Liver (tissue), 9 donors: ENCODE data around the gene KRTAP21-1. TPM values are rescaled to one million over a fixed set of nuclear protein-coding genes. Genes with fewer than 3 reads are reported as not detected.

Experiments
- DNase-seq: peaks from one replicate; pipeline ENCODE4 v3.0.0-alpha.2; 2017; ENCODE audit warnings: low spot score
- H3K27ac ChIP-seq, 2 donors: one replicate each; pipeline ENCODE4 v1.7.0; 2013; ENCODE audit warnings: inconsistent platforms in 2 of 2, low read length in 2 of 2, control low read depth in 1 of 2, low read depth in 1 of 2, mild to moderate bottlenecking in 1 of 2
- H3K27me3 ChIP-seq, 4 donors: one replicate each; pipeline versions ENCODE4 v1.6.1 to v1.7.0; 2013; ENCODE audit warnings: low read length in 3 of 4, inconsistent platforms in 1 of 4, mild to moderate bottlenecking in 1 of 4, moderate library complexity in 1 of 4; ENCODE audit not compliant: control insufficient read depth in 4 of 4, insufficient read depth in 4 of 4
- H3K36me3 ChIP-seq, 4 donors: one replicate each; pipeline versions ENCODE4 v1.6.1 to v1.7.0; 2013; ENCODE audit warnings: low read length in 3 of 4, mild to moderate bottlenecking in 3 of 4, low read depth in 1 of 4, moderate library complexity in 1 of 4; ENCODE audit not compliant: control insufficient read depth in 4 of 4, insufficient read depth in 3 of 4
- H3K4me1 ChIP-seq, 4 donors: one replicate each; pipeline versions ENCODE4 v1.6.1 to v1.7.0; 2013; ENCODE audit warnings: low read length in 3 of 4, mild to moderate bottlenecking in 3 of 4, moderate library complexity in 1 of 4; ENCODE audit not compliant: control insufficient read depth in 4 of 4, insufficient read depth in 4 of 4
- H3K4me3 ChIP-seq, 3 donors: one replicate each; pipeline versions ENCODE4 v1.6.1 to v1.7.0; 2013; ENCODE audit warnings: low read length in 3 of 3, control low read depth in 1 of 3, low read depth in 1 of 3, mild to moderate bottlenecking in 1 of 3
- H3K9ac ChIP-seq, 2 donors: one replicate each; pipeline ENCODE4 v1.7.0; 2013; ENCODE audit warnings: low read length in 2 of 2, mild to moderate bottlenecking in 2 of 2, moderate library complexity in 2 of 2, control low read depth in 1 of 2, low read depth in 1 of 2
- H3K9me3 ChIP-seq, 4 donors: one replicate each; pipeline versions ENCODE4 v1.6.1 to v1.7.0; 2013; ENCODE audit warnings: low read length in 3 of 4; ENCODE audit not compliant: control insufficient read depth in 4 of 4
- EGR1 ChIP-seq, 2 donors: IDR thresholded peaks; 2 replicates each; pipeline ENCODE4 v1.6.1; 2016 to 2018; ENCODE audit warnings: antibody characterized with exemption in 2 of 2, low read depth in 2 of 2
- FOXA1 ChIP-seq: IDR thresholded peaks from 2 replicates; pipeline ENCODE4 v1.6.1; 2016; ENCODE audit warnings: antibody characterized with exemption
- FOXA2 ChIP-seq: IDR thresholded peaks from 2 replicates; pipeline ENCODE4 v1.6.1; 2016; ENCODE audit warnings: antibody characterized with exemption
- GABPA ChIP-seq, 2 donors: IDR thresholded peaks in 1 of 2; conservative IDR thresholded peaks in 1 of 2; 2 replicates each; pipeline ENCODE4 v1.6.1; 2016; ENCODE audit warnings: antibody characterized with exemption in 2 of 2, mild to moderate bottlenecking in 1 of 2, moderate library complexity in 1 of 2
- HNF4A ChIP-seq, 2 donors: conservative IDR thresholded peaks; 2 replicates each; pipeline ENCODE4 v1.6.1; 2016; ENCODE audit warnings: antibody characterized with exemption in 2 of 2, mild to moderate bottlenecking in 2 of 2
- HNF4G ChIP-seq: IDR thresholded peaks from 2 replicates; pipeline ENCODE4 v1.6.1; 2016; ENCODE audit warnings: antibody characterized with exemption
- NR2F2 ChIP-seq: IDR thresholded peaks from 2 replicates; pipeline ENCODE4 v1.6.1; 2016; ENCODE audit warnings: antibody characterized with exemption
- RAD21 ChIP-seq, 2 donors: IDR thresholded peaks; 2 replicates each; pipeline ENCODE4 v1.6.1; 2016; ENCODE audit warnings: antibody characterized with exemption in 2 of 2, mild to moderate bottlenecking in 2 of 2
- RXRA ChIP-seq, 2 donors: IDR thresholded peaks; 2 replicates each; pipeline ENCODE4 v1.6.1; 2017 to 2018; ENCODE audit warnings: antibody characterized with exemption in 2 of 2, mild to moderate bottlenecking in 1 of 2
- TAF1 ChIP-seq: conservative IDR thresholded peaks from 2 replicates; pipeline ENCODE4 v1.6.1; 2016; ENCODE audit warnings: antibody characterized with exemption, mild to moderate bottlenecking
- YY1 ChIP-seq: IDR thresholded peaks from 2 replicates; pipeline ENCODE4 v1.6.1; 2016; ENCODE audit warnings: antibody characterized with exemption, mild to moderate bottlenecking
- WGBS: extraction: QIAGEN DNeasy Blood & Tissue Kit; methylation state at CpG from one replicate; pipeline ENCODE4 v1.1.7; 2013; 5-methylcytosine and 5-hydroxymethylcytosine counted together
- polyA plus RNA-seq, 2 donors: library from polyadenylated mRNA; stranded (reverse) in 1 of 2; unstranded in 1 of 2; fragments of 200-250 nt in 1 of 2; fragments of >200 nt in 1 of 2; fragmentation: Nextera tagmentation in 1 of 2; extraction: Ambion mirVana in 1 of 2; gene quantifications; one replicate each; pipeline versions ENCODE4 v1.2.1 to v1.2.3, GENCODE V29; 2013 to 2015
- total RNA-seq, 2 donors: library from RNA; depleted of rRNA; stranded (reverse); fragments of >200 nt; gene quantifications; one replicate each; pipeline ENCODE4 v1.2.3, GENCODE V29; 2014
- TF ChIP-seq, protein P1 (sequence below): IDR thresholded peaks from 2 replicates; pipeline ENCODE4 v1.6.1; 2016; ENCODE audit warnings: antibody characterized with exemption
- TF ChIP-seq, protein P2 (sequence below): IDR thresholded peaks from 2 replicates; pipeline ENCODE4 v1.6.1; 2016; ENCODE audit warnings: antibody characterized with exemption
- TF ChIP-seq, protein P3 (sequence below): fragments of 150-350 bp; IDR thresholded peaks from 2 replicates; pipeline ENCODE4 v1.5.1; 2017; ENCODE audit warnings: improper control_type of control experiment, low read depth, low read length; ENCODE audit not compliant: missing input control
- donor health status: healthy.
- donor health status: healthy.
- donor health status: healthy.
- donor health status: healthy.
- donor health status: healthy.

Gene KRTAP21-1
- total and polyA plus RNA-seq, 4 donors = not detected

DNA sequence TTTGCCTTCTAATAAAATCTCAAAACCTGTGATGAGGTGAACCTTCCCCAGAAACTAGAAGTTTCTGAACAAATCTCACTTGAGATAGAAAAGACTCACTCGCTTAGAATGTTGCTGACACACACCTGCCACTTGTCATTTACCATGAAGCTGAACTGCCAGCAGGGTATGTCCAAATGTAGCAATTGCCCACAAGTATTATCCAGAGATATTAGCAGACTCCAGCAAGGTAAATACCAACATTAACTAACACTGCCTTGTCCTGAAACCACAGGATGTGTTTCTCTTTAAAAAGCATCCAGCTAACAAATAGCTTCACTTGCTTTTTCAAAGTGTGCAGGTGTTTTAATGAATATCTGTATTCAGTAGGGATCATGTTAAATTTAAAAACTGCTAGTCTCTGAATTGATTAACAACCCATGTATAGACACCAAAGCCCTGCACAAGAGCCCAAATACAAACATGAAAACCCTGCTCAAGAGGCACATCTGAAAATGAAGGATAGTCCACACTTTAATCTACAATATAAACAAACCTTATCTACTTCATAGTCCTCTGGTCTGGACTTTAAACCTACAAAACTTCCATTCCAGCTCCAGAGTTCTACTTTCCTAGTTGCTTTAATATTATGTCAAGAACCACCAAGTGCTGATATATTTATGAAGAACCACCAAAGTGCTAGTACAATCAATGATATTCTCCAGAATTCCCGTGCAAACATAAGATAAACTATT lies 38.5 kb upstream of the KRTAP21-1 start:
- Histone ChIP-seq H3K4me3 (no peak overlapping the region), H3K27ac (no peak overlapping the region), H3K4me1 (no peaks in the 10 kb centered on the region), H3K27me3 (no peaks in the 10 kb centered on the region), H3K9me3 (no peaks in the 10 kb centered on the region), H3K9ac (no peak overlapping the region), H3K36me3 (no peaks in the 10 kb centered on the region)
- DNase-seq = no peak
- no peak for TF ChIP-seq TAF1
- peak; percentile 17 to 50 for TF ChIP-seq HNF4A (conservative IDR thresholded peaks at IDR 0.05)
- TF ChIP-seq, protein P1, sequence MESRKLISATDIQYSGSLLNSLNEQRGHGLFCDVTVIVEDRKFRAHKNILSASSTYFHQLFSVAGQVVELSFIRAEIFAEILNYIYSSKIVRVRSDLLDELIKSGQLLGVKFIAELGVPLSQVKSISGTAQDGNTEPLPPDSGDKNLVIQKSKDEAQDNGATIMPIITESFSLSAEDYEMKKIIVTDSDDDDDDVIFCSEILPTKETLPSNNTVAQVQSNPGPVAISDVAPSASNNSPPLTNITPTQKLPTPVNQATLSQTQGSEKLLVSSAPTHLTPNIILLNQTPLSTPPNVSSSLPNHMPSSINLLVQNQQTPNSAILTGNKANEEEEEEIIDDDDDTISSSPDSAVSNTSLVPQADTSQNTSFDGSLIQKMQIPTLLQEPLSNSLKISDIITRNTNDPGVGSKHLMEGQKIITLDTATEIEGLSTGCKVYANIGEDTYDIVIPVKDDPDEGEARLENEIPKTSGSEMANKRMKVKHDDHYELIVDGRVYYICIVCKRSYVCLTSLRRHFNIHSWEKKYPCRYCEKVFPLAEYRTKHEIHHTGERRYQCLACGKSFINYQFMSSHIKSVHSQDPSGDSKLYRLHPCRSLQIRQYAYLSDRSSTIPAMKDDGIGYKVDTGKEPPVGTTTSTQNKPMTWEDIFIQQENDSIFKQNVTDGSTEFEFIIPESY = no peak
- TF ChIP-seq GABPA (IDR thresholded peaks at IDR 0.05 in 1 of 2, conservative IDR thresholded peaks at IDR 0.05 in 1 of 2) = no peak
- WGBS = 48% methylated on average over 2 of the region's 2 CpGs

DNA sequence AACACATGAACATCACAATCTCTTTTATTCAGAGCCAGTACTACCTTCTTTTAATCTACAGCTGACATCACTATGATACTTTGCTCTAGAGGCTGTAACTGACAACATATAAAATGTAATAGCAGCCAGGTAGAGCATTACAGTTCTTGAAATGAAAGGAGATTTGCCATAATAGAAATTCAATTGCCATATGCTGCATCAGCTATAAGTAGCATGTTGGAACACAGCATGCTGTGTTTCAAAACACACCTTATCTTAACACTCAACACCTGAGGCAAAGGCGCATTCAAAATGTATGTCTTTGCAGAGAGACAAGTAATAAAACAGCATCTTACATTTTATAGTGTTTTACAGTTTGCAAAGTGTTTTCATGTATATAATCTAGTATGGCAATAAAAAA lies 24.0 kb upstream of the KRTAP21-1 start:
- Histone ChIP-seq H3K36me3 (no peaks in the 10 kb centered on the region), H3K27ac (no peak overlapping the region), H3K4me1 (no peaks in the 10 kb centered on the region), H3K27me3 (no peaks in the 10 kb centered on the region), H3K9ac (no peak overlapping the region), H3K9me3 (peaks cover 0 to 1% (median 0%) of the 10 kb centered on the region in 4 donors), H3K4me3 (no peak overlapping the region)
- DNase-seq = no peak
- TF ChIP-seq EGR1 (IDR thresholded peaks at IDR 0.05; ENCODE audit: low read depth in 2 of 2) (no peak), FOXA1 (no peak), YY1 (no peak), FOXA2 (no peak), HNF4G (no peak), HNF4A (conservative IDR thresholded peaks at IDR 0.05) (no peak), RXRA (IDR thresholded peaks at IDR 0.05) (no peak), NR2F2 (no peak), GABPA (IDR thresholded peaks at IDR 0.05 in 1 of 2, conservative IDR thresholded peaks at IDR 0.05 in 1 of 2) (no peak), RAD21 (IDR thresholded peaks at IDR 0.05) (no peak)
- TF ChIP-seq, protein P2, sequence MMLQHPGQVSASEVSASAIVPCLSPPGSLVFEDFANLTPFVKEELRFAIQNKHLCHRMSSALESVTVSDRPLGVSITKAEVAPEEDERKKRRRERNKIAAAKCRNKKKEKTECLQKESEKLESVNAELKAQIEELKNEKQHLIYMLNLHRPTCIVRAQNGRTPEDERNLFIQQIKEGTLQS = no peak
- TF ChIP-seq, protein P3, sequence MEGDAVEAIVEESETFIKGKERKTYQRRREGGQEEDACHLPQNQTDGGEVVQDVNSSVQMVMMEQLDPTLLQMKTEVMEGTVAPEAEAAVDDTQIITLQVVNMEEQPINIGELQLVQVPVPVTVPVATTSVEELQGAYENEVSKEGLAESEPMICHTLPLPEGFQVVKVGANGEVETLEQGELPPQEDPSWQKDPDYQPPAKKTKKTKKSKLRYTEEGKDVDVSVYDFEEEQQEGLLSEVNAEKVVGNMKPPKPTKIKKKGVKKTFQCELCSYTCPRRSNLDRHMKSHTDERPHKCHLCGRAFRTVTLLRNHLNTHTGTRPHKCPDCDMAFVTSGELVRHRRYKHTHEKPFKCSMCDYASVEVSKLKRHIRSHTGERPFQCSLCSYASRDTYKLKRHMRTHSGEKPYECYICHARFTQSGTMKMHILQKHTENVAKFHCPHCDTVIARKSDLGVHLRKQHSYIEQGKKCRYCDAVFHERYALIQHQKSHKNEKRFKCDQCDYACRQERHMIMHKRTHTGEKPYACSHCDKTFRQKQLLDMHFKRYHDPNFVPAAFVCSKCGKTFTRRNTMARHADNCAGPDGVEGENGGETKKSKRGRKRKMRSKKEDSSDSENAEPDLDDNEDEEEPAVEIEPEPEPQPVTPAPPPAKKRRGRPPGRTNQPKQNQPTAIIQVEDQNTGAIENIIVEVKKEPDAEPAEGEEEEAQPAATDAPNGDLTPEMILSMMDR = no peak
- TF ChIP-seq, protein P1 = no peak
- WGBS = 95% methylated on average over 1 of the region's 1 CpG
